NCI-H1105 (cell line): ENCODE results near the gene ATP4A.

Experiments used
- DNase-seq: peaks from one replicate; lab custom pipeline; 2025; lab: John Stamatoyannopoulos, UW

The ATP4A gene

GRCh38 chr19:35565016-35565856, 1.8 kb upstream of the ATP4A start:
- no peak for DNase-seq

- DNase-seq = no peak
Measured at GRCh38 chr19:35562776-35563175, 682 bp downstream of the ATP4A start.

GRCh38 chr19:35562336-35562735, 1.1 kb downstream of the ATP4A start:
- no peak for DNase-seq

- DNase-seq = no peak
Measured at GRCh38 chr19:35561436-35561835, 2.0 kb downstream of the ATP4A start.

- DNase-seq = no peak
Measured at GRCh38 chr19:35560677-35561076, 2.8 kb downstream of the ATP4A start.

GRCh38 chr19:35560271-35560670, 3.2 kb downstream of the ATP4A start:
- DNase-seq = no peak

- no peak for DNase-seq
Measured at GRCh38 chr19:35559781-35560180, 3.7 kb downstream of the ATP4A start.

- no peak for DNase-seq
Measured at GRCh38 chr19:35559281-35559659, 4.2 kb downstream of the ATP4A start.

GRCh38 chr19:35558400-35559280, 4.8 kb downstream of the ATP4A start:
- no peak for DNase-seq

- no peak for DNase-seq
Measured at GRCh38 chr19:35557539-35558399, 5.7 kb downstream of the ATP4A start.

- DNase-seq = no peak
Measured at GRCh38 chr19:35556846-35557538, 6.5 kb downstream of the ATP4A start.

GRCh38 chr19:35556025-35556590, 7.3 kb downstream of the ATP4A start:
- DNase-seq = no peak

GRCh38 chr19:35555301-35556005, 8.0 kb downstream of the ATP4A start:
- DNase-seq = no peak

GRCh38 chr19:35554076-35554475, 9.4 kb downstream of the ATP4A start:
- DNase-seq = no peak

GRCh38 chr19:35553385-35554000, 10.0 kb downstream of the ATP4A start:
- no peak for DNase-seq

- no peak for DNase-seq
Measured at GRCh38 chr19:35552534-35553384, 10.7 kb downstream of the ATP4A start.

- DNase-seq = no peak
Measured at GRCh38 chr19:35551091-35551810, 12.2 kb downstream of the ATP4A start.

- no peak for DNase-seq
Measured at GRCh38 chr19:35549879-35550523, 13.5 kb downstream of the ATP4A start.
